Right lung (tissue), 5 donors: ENCODE data around the gene DOK3. TPM values are rescaled to one million over a fixed set of nuclear protein-coding genes. Genes with fewer than 3 reads are reported as not detected.

Source experiments
- DNase-seq, 2 donors: peaks; one replicate each; pipeline ENCODE4 v3.0.0-alpha.2; 2013
- polyA plus RNA-seq, 5 donors: library from polyadenylated mRNA; unstranded; fragments of 120-200 nt; gene quantifications; one replicate each; pipeline versions ENCODE4 v1.2.1 to v1.2.3, GENCODE V29; 2013; ENCODE audit warnings: inconsistent platforms in 1 of 5, low replicate concordance in 1 of 5; ENCODE audit not compliant: insufficient read length in 5 of 5, insufficient read depth in 1 of 5

Gene DOK3
- polyA plus RNA-seq, 5 donors: 5.6 to 6.6 (median 6.4) TPM

DNA sequence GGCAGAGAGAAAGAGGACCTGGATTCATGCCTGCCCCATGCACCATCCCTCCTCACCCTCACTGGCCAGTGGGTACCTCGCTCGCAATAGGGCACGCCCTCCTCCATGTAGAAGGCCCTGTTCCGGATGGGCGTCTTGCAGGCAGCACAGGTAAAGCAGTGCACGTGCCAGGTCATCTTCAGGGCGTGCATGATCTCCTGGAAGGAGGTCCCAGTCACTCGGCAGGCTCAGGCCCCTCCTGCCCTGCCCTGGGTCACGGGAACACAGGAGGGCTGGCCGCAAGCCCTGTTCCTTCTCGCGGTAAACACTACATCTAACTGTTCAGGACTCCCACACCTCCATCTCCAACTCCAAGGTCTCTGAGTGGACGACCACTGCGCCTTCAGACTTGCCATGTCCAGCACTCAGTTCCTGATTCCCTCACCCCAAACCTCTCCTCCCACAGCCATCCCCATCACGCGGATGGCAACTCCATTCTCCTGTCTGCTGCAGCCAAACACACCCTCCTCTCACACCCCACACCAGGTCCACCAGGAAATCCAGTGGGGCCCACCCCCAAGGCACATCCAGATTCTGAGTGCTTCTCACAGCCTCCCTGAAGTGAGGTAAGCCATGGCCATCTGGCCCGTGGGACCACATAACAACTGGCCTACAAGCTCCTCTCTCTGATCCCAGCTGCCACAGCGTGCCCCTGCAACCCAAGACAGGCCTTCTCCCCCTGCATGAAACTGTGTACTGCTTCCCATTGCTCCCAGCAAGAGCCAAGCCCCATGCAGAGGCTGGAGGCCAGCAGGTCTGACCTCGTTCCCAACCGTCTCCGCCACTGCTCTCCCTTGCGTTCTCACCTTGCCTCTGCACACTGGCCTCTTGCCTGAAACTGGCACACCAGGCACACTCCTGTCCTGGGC is 25.4 kb downstream of the DOK3 start:
- no peak for DNase-seq

DNA sequence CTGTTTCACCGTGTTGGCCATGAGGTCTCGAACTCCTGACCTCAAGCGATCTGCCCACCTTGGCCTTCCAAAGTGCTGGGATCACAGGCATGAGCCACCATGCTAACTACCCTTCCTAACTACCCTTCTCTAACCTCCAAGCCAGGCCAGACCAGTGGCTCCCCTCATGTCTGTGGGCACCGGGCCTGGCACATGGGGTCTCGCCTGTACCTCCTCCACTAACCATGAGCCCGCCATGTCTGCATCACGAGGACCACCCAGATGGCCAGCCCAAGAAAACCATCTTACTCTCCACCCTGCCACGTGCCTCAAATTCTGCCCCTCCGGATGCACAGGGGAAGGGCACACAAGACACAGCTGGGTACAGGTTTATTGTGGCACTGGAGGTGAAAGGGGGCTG is 26.6 kb downstream of the DOK3 start:
- DNase-seq: no peak

DNA sequence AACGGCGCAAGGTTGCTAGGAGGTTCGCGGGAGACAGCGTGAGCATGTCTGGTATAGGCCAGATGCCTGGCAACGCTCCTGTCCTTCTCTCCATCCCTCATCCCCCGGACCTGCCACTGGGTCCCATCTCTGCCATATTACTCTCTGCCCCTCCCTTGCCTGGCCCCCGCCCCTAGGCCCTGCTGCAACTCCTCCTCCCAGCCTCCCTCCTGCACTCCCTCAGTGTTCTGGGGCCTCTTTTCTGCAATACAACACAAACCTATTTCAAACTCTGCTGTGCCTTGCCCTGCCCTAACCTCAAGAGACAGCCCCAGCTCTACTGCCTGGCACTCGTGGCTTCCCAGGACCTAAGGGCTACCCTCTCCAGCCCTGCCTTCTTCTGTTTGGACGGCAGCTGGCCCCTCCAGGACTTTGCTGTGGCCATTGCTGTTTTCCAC is 27.2 kb downstream of the DOK3 start:
- DNase-seq: no peak

DNA sequence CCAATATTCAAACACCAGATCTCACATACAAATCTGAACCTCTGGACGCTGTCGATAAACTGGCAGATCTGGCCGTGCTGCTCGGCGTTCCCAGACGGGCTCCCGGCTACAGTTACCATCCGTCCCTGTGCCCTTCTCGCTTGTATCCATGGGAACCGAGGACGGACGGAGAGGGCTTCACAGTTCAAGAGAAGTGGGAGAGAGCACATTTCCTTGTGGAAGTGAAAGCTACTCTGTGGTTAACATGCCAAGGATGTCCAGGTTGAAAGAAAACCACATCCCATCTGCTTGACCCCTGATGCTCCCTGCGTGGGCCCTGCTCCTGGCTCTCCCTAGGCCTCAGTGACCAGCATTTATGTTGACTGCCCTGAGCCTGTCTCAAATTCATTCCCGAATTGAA is 29.9 kb downstream of the DOK3 start:
- DNase-seq: no peak

DNA sequence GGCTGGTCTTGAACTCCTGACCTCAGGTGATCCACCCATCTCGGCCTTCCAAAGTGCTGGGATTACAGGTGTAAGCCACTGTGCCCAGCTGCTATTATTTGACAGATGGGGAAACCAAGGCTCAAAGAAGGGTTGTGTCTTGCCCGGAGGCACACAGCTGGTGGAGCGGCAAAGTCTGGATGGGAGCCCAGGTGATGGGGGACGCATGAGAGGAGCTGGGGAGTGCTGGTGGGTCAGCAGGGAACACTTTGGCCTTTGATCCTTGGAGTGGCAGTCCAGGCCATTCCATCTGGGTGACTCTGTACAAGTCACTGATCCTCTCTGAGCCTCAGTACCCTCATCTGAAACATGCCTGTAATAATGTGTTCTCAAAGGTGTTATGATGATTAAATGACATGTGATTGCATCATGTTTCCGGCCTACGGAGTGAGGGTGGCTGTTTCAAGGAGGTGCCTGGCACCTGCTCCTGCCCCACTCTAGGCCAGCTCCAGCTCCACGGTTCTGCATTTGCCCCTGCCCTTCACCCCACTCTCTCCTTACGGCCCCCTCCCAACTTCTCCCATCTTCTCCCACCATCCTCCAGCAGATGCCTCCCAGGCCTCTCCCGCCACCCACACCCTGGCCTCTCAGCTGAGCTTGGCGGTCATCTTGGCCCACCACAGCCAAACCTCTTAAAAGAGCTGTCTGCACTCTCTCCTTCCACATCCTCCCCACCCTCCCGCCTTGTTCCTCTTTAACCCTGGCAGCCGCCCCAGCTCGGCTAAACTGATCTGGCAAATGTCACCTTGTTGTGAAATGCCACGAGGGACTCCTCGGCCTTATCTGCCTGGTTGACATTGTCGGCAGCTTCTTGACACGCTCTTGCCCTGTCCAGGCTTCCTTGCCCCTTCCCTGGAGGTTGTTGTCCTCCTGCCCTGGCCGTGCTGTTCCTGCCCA is 30.6 kb downstream of the DOK3 start:
- DNase-seq: peak; percentile 66 to 77

DNA sequence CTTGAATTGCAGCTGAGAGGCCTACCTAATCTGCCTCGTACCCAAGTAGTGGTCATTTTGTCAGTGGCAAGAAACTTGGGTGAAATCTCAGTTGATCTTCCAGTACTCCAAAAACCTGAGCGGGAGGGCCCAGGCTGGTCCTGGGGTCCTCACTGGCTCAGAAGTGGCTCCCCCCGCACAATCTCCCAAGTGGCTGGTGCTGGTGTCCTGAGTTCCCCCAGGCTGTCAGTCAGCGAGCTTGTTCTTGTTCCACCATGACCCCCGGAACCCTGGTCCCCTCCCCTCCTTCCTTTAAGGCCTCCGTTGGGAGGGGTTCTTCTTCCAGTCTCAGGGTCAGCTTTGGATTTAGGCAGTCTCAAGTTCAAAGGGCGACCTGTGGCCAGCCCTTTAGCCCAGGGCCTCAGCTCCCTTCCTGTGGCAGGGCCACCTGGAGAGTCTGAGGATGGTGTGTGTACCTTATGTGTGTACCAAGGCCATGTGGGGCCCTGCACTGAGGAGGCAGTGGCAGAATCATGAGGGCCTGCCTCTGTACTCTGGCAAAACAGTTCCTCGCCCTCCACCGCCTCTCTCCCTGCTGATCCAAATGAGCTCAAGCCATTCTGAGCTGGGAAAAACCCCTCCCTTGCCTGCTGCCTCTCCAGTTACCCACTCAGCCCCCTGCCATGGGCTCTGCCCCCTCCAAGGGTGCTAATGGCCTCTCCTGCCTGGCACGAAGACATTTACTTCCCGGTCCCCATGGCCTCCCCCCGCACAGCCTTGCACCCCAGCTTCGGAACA is 31.7 kb downstream of the DOK3 start:
- DNase-seq: no peak

DNA sequence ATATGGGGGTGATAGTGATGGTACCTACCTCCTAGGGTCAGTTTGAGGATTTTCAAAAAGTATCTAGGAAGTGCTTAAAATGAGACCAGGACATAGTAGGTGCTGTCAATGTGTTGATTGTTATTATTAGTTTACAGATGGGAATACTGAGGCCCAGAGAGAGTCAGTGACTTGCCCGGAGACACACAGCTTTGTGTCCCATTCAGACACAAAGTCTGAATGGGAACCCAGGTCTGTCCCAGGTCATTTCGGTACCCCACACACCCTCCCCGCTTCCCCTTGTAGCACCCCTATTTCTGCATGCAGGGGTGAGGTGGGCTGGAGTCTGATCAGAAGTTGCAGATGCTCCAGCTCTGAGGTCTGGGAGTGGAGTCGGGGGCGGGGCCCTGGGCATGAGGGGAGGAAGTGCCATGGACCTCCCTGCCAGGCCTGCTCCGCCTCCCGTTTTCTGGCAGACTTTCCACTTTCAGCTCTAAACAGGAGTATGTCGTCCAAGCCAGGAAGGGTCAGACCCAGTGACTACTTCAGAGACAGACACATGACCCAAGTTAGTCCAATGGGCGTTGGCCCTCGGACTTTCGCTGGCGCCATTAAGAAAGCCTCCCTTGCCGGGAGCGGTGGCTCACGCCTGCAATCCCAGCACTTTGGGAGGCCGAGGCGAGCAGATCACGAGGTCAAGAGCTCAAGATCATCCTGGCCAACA is 32.9 kb downstream of the DOK3 start:
- no peak for DNase-seq

DNA sequence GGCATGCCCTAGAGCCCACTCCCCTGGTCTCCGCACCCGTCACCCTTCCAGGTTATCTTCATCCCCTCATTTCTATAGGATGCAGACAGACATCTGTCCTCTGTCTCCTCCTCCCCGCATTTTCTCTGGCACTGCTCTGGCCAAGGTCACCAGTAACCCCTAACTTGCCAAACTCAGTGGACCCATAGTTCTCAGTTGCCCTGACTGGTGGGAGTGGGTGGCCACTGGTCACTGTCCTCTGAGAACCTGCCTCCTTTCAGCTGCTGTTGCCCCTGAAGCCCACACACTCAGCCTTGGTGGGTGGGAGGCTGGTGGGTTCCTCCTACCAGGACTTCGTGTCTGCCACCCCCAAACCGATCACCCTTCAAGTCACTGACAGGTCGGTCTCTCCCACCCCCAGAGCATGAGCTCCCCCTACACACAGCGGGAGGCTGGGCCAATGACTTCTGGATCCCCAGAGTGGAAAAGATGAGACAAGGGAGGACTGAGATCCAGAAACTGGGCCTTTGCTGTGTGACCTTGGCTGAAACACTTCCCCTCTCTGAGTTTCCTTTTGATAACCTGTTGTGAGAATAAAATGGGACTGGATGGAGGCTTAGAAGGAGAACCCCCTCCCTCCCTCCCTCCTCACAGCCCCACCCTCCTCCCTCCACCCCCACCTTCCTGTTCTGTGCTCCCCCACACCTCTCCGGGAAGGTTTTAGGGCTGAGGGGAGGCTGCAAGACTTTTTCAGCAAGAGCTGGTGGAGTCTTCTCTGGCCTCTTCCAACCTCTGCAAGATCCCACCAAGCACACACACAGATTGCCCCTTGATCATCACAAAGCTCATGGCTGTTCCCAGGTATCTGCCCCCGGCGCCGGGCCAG is 33.8 kb downstream of the DOK3 start:
- DNase-seq: no peak

DNA sequence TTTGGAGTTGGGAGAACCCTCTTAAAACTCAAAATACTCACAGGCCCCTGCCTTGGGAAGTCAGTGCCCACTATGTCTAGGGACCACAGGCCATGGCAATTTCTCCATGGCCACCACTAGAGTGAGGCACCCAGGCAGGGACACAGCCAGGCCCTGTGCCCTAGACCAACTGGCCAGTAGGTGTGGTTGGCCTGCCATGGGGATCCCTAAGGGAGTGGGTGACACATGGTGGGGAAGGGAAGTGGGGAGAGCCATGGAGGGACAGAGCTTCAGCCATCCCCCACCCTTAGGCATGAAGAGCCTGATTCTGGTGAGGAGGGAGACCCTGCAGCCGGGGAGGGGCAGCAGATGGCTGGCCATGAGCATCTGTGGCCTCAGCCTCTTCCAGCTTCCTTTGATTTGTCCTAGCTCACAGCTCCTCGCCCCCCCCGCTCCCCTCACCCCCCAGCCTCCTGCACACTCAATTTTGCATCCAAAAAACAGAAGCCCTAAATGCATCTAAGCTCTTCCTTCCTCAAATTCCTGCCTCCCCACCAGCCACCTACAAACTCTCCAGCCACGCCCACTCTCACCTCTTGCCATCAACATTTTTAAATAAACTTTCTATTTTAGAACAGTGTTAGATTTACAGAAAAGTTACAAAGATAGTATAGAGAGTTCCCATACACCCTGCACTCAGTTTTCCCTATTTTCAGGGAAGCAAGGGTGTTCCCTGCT is 34.6 kb downstream of the DOK3 start:
- no peak for DNase-seq

DNA sequence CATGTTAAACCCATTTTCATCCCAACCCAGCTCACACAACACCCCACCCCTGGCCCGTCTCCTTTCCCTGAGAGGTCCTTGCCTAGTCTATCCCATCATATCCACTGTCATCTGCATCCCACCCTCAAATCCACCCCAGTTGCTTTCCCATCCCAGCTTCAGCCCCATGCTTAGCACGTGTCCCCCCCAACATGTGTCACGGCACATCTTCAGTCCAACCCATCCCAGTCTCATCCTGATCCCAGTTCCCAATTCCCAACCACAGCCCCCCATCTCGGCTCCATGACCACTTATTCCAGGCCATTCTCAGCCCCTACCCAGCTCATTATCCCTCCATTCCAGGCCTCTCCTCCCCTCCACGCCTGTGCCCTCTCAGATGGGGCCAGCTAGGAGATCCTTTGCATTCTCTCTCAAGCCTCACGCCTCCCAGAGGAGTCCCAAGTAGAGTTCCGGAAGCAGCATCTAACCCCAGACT is 35.6 kb downstream of the DOK3 start:
- DNase-seq: no peak

DNA sequence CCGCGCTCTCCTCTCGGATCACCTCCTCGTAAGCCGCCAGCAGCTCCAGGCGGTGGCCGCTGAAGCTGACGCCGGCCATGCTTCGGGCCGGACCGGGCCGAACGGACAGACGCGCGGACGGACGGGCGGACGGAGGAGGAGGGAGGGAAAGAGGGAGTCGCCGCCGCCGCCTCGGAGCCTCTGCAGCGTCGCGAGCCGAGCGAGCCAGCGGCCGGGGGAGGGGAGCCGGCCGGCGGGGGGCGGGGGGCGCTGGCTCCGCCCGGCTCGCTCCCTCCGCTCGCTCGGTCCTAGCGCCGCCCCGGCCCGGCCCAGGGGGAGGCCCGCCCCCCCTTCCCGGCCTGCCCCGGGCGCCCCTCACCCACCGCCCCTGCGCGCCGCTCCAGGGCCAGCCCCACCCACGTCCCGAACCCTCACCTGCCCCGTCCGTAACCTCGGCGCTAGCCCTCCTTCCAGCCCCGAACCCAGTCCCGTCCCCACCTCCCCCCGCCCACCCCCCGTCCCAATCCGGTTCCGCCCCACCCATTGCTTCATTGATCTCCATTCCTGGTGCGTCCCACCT is 36.1 kb downstream of the DOK3 start, which contains the start of gene DBN1:
Gene DBN1, minus strand, starts transcription at position 192 of the 559 bp plus-strand sequence. Its CDS starts 113 bp downstream, at position 79.
- peak; percentile 36 to 62 for DNase-seq

DNA sequence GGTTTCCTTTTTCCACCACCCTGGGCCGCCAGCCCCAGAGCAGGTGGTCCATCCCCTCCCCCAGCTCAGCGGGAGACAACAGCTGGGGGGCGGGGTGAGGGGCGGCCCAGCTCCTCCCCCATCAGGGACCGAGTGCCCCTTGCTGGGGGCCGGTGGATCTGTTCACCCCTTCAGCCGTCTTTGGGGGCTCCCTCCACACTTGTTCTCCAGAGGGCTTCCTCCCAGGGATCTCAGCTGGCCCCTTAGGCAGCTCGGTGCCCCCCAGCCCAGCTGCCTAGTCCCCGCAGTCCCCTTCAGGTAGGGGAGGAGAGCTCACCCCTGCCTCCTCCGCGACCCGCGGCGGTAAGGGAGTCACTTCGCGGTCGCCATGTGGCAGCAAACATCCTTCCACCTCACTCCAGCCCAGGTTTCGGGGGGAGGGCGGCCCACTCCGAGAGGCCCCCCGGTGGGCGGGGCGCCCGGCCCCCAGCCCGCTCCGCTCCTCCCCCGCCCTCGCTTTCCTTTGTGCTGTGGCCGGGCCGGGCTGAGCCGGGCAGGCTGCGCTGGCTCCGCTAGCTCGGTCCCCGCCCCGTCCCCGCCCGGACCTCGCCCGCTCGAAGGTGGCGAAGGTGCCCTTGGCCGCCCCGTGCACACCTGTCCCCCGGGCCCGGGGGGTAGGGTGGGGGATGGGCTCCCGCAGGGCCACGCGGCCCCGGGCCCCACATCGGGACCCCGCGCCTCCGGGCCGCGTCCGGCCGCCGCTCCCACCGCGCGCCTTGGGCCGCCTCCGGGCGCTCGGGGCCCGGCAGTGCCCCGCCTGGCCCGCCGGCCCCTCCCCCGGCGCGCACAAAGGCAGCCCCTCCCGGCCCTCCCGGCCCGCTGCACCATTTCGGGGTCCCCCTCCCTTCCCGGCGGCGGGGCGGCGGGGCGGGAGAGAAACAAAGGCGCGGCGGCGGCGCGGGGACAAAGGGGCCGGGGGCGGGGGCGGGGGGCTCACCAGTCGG is 36.9 kb downstream of the DOK3 start:
- DNase-seq: peak in 1 of 2 donors; percentile 40

DNA sequence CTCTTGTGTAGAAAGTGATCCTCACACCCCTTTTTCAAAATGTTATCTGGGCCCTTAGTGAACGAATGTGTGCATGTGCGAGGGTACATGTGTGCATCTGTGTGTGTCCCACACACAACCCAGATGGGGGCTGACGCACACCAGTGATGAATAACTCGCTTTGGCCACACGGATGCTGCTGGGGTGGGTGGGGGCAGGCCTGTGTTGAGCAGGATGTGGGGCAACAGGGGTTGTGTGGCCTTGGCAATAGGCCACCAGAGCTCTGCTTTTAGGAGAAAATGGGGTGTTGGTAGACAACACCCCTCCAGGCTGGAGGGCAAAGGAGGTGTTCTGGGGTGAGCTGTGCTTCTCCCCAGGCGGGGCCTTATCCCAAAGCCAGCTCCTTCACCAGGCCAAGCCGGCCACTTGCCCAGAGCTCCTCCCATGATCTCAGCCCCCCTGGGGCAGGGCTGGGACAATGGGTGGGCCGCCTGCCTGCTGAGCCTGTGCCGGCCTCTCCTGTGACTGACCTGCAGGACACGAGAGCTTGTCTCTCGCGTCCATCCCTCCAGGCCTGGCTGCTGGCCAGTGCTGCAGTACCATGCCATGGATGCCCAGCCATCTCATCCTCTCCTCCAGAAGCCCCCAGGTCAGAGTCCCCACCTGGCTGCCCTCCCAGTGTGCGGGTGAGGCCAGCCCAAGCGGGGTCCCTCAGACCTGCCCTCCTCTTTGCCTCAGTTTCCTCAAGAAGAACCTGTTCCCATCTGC is 37.8 kb downstream of the DOK3 start:
- DNase-seq: no peak

DNA sequence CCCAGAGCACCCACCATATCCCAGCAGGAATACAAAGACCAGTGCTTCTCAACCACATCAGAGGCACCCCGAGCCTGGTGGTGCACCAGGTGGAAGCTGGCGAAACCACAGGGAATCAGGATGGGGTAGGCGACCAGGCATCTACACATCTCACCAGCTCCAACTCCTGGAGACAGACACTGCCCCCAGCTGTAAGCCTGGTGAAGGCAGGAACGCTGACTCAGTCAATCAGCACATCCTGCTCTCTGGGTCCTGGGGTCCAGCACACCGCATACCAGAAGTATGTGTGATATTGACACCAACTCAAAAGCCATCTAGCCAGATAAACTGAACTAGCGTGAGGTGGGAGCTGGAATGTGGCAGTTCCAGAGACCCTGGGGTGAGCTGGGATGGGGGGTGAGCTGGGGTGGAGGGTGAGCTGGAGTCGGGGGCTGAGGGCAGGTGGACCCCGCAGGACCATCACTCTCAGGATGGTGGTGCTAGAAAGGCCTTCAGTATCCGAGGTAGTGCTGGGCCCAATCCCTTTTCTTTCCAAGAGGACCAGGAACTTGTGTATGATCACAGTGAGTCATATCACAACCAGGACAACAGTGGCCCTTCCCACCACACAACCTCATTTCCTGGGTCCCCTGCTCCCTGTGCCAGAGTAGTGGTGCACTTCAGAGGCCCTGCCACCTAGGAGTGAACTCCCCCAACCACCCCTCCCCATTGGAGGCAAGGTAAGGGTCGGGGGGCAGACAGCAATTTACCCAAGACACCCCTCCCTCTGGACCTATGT is 38.7 kb downstream of the DOK3 start:
- no peak for DNase-seq

DNA sequence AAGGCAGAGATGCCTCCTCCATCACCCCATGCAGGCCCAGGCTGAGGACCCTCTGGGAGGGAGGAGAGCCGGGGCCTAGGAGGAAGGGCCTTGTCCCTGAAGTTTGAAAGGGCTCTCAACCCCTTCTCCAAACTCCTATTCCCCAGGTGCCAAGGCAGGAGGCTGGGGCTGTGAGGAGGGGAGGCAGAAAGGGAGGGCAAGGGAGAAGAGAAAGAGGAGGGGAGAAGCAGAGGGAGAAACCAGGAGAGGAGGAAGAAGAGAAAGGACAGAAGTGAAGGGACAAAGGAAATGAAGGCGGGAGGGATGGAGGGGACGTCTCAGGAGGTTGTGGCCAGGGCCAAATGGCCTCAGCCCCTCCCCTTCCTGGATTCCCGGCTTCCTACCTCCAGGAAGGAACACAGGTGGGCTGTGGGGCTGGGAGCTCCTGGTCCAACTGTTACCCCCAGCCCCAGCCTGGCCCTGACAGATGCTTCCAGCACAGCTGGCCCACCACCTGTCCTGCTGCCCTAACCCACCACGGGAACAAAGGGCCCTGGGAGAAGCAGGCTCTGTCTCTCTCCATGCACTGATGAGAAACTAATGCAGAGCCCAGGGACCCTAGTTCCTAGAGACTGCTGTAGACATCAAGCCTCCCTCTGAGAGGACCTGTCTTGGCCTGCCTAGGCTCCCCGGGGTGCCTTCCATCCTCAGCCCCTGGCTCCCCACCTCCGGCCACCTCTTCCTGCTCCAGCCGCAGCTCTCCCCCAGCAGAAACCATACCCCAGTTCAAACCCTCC is 39.7 kb downstream of the DOK3 start:
- DNase-seq: no peak
